GM12872 (cell line): Measurements from ENCODE around the gene GFM2.

Source experiments
- TF ChIP-seq, protein P1 (sequence below): IDR thresholded peaks from 3 replicates; pipeline ENCODE4 v1.5.1; 2011; ENCODE audit warnings: low read depth, mild to moderate bottlenecking, low read length, moderate library complexity; ENCODE audit not compliant: insufficient read depth

Gene GFM2

GRCh38 chr5:74762599-74762998, 4.3 kb downstream of the GFM2 start:
- TF ChIP-seq, protein P1, sequence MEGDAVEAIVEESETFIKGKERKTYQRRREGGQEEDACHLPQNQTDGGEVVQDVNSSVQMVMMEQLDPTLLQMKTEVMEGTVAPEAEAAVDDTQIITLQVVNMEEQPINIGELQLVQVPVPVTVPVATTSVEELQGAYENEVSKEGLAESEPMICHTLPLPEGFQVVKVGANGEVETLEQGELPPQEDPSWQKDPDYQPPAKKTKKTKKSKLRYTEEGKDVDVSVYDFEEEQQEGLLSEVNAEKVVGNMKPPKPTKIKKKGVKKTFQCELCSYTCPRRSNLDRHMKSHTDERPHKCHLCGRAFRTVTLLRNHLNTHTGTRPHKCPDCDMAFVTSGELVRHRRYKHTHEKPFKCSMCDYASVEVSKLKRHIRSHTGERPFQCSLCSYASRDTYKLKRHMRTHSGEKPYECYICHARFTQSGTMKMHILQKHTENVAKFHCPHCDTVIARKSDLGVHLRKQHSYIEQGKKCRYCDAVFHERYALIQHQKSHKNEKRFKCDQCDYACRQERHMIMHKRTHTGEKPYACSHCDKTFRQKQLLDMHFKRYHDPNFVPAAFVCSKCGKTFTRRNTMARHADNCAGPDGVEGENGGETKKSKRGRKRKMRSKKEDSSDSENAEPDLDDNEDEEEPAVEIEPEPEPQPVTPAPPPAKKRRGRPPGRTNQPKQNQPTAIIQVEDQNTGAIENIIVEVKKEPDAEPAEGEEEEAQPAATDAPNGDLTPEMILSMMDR, result no peak

- TF ChIP-seq, protein P1, result no peak
These were observed 5.7 kb downstream of the GFM2 start for GRCh38 chr5:74761241-74761640.

GRCh38 chr5:74738406-74738805, 28.5 kb downstream of the GFM2 start:
- TF ChIP-seq, protein P1, result no peak

DNA sequence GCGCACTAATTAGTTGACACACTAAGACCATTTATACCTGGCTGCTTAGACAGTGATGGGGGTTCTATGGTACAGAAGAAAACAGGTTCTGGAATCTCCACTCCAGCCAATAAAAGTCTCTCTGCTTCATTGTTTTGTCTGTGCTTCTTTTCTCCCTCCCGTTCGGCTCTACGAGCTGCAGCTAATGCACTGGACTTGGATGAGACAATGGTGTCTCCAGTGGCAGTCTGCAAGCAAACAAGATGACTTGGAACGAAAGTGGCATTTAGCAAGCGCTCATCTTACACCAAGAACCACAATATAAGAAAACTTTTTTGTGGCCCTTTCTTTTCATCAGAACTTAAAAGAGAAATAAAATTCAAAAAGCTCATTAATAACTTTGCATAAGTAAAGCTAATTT, 30.2 kb downstream of the GFM2 start:
- TF ChIP-seq, protein P1, result no peak

- TF ChIP-seq, protein P1, result no peak
These were observed 41.6 kb downstream of the GFM2 start for GRCh38 chr5:74725331-74725730.

GRCh38 chr5:74722271-74722670, 44.6 kb downstream of the GFM2 start:
- TF ChIP-seq, protein P1, result no peak

GRCh38 chr5:74717596-74717995, 49.3 kb downstream of the GFM2 start:
- TF ChIP-seq, protein P1, result no peak

DNA sequence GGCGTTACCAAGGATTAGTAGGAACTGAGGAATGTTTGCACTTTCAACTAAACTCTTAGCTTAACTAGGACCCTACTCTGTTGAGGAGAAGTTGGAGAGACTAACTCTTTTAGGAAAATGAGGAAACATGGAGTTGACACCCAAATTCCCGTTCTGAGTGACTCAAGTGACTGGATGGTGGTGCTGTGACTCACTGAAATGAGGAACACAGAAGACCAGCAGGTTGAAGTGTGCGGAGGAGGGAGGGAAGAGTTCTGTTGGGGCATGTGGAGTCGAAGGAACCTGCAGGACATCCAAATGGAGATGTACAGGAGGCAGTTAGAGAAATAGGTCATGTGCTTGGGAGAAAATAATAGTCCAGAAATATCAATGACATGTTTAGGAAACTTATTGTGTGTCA, 73.7 kb downstream of the GFM2 start:
- TF ChIP-seq, protein P1, result no peak
